Non-pigmented ciliary epithelial cell (primary cell): ENCODE results near the gene CIB4.
"Not testable (repeated sequence)": the region's sequence is repeated elsewhere in the genome, so short reads cannot be mapped to it uniquely, and the experiment has no call there.

Source experiments
- DNase-seq: peaks from one replicate; pipeline ENCODE4 v3.0.0-alpha.2; 2010; ENCODE audit warnings: low read depth

The CIB4 gene

DNA sequence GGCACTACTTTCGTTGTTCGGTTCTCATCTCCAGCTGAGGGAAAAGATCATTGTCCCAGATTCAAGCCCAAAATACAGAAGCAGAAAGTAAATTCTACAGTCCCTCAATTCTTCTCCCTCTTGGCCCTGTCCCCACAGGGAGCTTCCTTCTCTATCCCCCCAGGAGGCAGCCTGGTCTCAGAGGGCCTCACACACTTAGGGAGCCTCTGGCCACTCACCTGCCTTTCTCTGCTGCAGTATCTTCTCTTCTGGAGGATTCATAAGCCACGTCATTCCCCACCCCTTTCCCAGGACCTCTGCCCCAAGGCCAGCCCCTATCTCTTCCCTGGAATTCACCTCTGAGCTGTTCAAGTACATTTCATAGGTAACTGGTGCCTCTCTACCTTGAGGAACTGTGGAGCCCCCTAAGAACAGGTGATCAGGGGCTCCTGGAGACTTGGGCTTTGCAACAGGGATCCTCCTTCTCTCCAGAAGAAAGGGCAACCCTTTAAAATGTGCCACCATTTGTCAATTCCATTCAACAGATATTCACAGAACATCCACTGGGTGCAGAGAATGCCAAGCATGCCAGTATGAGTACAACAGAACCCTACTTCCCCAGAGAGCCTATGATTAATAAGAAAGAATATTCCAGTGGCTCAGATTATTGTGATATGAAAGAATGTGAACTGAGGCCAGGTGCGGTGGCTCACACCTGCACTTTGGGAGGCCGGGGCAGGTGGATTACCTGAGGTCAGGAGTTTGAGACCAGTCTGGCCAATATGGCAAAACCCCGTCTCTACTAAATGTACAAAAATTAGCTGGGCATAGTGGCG lies 72.9 kb downstream of the CIB4 start:
- no peak for DNase-seq

DNA sequence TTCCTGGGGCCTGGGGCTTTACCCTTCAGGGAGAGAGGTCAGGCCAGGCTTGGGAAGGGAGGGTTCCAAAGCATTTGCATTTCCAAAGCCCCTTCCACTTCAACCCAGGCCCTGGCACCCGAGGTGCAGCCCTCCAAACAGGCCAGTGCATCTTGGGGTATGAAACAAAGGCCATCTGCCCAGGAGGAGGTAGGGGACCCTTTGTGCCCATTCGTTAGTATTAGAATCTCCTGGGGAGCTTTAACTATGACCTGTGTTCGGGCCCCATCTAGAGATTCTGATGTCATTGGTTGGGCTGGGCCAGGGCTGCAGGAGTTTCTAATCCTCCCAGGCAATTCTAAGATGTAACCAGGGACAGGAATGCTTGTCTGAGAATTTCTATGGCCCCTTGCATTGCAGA lies 73.6 kb downstream of the CIB4 start:
- no peak for DNase-seq

DNA sequence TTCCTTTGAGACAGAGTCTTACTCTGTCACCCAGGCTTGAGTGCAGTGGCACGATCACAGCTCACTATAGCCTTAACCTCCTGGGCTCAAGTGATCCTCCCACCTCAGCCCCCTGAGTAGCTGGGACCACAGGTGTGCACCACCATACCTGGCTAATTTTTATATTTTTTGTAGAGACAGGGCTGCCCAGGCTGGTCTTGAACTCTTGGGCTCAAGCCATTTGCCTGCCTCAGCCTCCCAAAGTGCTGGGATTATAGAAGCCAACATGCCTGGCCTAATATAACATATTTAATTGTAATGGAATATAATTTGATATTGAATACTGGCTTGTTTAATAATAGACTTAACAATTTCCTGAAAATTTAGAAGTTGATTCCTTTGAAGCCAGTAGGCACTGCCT lies 74.4 kb downstream of the CIB4 start:
- DNase-seq: not testable (repeated sequence)

DNA sequence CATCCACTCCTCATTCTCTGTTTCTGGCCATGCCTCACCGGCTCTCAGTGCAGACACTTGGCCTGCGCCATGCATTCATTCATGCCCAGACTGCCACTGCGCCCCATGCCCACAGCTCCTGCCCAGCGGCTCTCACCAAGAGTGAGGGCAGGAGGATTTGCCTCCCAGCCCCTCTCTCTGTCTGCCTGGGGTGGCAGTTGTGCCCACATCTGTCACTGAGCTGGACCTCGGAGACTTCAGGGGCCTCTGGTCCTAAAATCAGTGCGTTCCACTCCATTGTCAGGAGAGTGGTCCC lies 75.1 kb downstream of the CIB4 start:
- no peak for DNase-seq

DNA sequence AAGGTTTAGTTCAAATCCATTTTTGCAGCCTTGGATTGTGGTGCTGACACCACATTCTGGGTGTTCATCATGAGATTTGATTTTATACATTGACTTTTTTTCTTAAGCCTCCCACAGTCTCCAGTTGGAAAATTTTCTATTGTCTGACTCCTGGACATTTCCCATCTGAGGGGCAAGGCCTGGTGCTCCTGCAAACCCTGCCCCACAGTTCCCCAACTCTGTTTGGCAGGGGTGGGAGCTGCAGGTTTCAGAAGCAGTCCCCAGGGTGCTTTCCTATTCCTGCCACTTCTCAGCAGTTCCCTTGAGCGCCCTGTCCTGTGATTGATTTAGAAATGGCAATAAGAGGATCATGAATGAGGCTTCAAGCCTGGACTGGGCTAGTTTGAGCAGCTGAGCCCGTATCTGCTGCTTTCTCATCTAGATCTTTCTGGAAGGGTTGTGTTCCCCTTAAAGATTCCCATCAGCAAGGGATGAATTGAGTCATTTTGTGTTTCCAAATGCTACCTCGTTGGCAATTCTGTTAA lies 77.0 kb downstream of the CIB4 start:
- DNase-seq: no peak

DNA sequence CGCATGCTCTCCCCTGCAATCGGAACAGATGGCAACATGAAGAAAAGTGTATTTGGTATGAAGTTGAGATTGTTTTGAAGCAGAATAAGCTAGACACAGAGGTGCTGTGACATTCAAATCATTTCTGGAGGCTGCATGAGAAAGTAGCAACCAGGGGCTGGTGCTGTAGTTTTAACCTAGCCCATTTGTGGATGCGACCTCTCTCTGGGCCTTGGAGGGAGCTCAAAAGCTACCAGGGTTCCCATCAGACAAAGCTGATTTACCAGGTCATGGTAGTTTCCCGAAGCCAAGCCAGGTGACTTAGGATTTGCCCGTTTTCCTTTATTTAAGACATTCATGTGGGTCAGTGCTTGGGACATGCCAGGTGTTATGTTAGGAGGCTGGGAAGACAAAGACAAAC lies 77.5 kb downstream of the CIB4 start:
- DNase-seq: no peak

DNA sequence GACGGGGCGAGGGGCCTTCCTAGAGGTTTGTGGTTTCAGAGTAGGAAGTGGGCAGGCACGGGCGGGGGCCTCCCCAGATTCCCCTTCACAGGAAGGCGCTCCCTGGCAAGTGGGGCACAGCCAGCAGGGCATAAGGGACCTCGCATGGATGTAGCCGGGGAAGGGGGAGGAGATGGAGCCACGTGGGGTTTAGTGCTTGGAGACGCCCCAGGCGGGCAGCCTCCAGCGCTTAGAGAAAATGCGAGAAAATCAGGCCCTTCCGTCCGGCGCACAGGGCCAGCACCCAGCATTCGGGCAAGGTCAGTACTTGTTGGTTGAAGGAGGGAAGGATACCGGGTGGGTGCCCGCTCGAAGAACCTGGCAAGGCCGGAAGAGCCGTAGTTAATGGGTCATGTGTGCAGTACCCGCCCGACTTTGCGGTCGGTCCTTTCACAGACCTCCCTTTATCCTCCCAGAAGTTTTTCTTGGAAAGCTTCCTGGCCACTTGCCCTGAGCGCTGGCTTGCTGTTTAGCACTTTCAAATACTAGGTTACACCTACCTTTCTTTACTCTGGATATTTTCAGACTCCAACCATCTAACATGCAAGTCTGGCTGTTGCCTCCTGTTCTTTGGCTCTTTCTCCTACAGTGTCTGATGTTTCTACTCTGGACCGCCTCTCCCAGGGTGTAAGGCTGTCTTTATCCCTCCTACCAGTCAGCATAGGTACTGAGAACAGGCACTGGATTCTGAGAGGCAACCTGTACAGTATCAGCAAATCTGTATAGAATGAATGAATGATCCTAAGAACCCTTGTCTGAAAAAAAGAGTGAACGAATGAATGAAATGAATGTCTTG lies 78.1 kb downstream of the CIB4 start:
- DNase-seq: no peak

DNA sequence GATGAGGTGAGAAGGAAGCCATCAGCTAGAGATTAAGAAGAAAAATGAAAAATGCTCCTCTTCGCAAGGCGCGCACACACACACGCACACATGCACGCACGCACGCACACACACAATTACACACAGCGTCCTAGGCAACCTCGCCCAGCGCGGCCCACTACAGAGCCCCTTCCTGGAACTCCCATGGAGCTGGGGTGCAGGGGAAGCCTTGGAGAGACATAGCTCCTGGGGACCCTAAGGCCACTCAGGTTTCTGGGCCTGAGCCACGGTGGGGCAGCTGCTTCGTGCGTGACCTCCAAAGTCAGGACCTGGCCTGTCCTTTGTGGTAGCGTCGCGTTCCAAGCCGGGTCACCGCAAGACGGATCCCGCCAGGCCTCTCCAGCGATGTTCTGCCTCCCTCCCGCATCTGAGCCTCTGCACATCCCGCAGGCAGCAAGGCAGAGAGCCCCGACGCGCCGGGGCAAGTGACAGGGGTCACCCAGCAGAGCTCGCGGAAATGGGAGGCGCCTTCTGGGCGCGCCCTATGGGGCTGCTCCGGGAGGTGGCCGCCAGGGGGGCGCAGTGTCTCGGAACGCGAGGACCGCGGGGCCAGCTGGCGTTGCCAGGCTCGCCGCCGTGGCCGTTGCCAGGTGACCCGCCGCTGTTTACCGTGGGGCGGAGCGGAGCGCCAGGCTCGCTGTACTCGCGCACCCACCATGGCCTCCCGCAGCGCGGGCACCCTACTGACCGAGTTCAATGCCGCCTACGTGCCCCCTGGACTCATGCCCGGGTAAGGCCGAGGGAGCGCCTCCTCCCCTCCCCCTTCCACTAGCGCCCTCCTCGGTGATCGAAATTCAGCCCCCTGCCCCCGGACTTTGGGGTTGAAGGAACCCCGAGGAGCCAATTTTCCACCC lies 79.0 kb downstream of the CIB4 start:
- no peak for DNase-seq

DNA sequence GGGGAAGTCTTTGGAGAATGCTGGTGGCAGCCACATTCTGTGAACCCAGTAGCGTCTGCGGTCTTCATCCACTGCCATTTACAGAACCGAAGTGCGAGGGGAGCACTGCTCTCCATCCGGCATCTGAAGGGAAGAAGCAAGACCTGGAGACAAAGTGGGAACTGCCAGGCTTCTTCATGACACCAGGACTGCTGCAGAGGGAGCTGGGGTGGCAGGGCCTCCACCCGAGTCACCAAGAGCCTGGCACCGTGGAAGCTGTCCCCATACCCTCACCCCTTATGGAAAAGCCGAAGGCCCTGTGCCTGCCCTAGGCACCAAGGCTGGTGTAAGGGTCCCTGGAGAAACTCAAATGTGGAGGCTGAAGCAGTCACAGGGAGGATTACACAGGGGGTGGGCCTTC lies 79.8 kb downstream of the CIB4 start:
- DNase-seq: no peak

DNA sequence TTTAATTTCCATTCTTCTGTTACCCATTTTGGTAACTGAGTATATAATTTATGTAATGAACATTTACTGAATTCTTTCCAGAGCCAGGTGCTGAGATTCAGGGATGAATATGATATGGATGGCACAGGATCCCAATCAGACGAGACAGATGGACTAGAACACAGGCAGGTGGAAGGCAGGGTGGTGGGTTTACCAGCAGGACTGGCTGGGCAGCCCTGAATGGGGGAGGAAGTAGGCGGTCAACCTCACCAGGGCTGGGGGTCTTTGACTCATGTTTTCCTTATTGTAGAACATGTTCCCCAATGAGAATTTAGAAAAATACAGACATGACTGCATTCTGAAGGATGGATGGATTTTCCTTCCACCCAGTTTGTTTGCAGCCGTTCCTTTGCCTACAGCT lies 80.3 kb downstream of the CIB4 start:
- no peak for DNase-seq

DNA sequence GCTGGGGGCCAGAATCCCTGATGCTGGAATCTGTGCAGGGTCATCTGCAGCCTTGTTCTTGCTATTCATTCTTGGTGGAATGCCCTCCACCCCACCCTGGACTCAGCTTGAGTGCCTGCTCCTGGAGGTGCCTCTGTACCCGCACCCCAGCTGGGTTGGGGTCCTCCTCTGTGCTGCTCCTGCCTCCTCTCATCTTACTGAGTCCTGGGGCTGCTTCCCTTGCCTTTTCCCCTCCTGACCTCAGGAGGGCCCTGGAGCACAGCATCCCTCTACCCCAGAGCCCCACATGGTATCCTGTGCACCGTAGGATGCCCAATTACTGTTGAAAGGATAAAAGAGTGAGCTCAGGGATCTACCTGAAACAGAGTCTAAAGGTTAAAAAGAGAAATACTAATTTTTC lies 81.6 kb downstream of the CIB4 start:
- no peak for DNase-seq

DNA sequence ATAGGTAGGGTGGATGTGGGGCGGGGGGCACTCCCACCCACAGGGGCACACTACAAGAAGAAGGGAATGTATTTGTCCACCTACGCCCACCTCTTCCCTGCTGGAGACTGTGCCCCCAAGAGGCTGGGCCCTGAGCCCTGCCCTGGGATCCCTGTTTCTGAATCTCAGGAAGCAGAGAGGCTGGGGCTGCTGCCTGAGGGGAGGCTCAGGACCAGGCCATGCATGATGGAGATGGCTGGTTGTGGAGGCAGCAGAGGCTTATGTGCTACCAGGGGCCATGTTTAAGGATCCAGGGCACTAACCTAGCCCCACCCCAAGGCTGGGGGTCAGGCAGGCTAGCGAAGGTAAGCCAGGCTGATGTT lies 82.1 kb downstream of the CIB4 start:
- no peak for DNase-seq

DNA sequence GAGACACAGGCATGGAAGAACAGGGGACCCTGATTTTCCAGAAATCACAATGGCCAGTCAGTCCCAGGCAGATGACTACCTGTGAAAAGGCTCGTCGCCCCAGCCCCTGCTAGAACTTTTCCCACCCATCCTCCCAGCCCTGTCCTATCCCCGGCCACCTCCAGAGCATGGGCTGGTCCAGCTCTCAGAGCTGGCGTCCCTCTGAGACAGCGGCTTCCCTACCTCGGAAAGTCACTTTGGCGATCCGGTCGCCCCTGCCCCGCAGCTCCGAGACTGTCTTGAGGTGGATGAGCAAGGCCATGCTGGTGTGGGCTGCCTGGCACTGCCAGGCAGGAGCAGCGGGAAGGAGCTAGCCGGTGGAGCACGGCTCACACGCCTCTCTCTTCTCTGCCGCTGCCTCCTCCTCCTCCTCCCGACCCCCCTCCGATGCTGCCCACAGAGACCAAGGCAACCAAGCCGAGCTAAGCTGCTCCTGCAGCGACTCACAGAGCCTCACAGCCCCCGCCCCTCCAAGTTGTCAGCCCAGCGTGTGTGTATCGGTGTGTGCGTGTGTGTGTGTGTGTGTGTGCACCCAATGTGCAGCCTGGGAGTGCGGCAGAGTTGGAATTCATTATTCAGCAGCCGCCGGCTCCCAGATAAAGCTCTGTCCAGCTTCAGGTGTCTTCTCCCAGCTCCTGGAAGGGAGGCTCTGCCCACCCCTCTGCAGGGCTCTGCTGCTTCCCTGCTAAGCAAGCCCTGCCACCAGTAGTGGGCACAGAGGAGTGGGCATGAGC lies 82.7 kb downstream of the CIB4 start:
- no peak for DNase-seq

DNA sequence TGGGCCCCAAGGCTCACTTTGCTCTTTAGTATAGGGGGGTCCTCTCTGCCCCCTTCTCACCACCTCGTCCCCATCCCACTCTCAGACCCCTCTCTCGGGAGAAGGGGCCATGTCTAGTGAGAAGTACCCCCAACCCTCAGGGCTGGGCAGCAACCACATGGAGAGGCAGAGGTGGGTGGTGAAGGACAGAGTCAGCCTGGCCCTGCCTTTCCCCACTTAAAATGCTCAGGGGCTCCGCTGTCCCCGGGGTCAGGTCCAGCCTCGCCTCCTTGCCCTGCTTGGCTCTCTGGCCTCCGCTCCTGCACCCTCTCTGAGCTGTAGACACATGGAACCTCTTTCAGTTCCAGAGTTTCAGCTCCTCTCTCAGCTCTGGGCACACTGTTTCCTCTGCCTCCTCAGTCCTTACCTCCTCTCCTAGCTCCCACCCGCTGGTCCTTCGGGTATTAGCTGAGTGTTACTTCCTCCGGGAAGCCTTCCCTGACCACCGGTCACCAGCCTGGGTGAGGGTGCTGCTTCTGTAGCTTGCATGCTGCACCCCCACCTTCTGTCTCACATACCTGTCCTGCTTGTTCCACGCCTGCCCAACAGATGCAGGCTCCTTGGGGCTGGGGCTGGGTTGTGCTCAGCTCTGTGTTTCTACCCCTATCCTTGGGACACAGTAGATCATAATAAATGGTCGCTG lies 83.8 kb downstream of the CIB4 start:
- no peak for DNase-seq

DNA sequence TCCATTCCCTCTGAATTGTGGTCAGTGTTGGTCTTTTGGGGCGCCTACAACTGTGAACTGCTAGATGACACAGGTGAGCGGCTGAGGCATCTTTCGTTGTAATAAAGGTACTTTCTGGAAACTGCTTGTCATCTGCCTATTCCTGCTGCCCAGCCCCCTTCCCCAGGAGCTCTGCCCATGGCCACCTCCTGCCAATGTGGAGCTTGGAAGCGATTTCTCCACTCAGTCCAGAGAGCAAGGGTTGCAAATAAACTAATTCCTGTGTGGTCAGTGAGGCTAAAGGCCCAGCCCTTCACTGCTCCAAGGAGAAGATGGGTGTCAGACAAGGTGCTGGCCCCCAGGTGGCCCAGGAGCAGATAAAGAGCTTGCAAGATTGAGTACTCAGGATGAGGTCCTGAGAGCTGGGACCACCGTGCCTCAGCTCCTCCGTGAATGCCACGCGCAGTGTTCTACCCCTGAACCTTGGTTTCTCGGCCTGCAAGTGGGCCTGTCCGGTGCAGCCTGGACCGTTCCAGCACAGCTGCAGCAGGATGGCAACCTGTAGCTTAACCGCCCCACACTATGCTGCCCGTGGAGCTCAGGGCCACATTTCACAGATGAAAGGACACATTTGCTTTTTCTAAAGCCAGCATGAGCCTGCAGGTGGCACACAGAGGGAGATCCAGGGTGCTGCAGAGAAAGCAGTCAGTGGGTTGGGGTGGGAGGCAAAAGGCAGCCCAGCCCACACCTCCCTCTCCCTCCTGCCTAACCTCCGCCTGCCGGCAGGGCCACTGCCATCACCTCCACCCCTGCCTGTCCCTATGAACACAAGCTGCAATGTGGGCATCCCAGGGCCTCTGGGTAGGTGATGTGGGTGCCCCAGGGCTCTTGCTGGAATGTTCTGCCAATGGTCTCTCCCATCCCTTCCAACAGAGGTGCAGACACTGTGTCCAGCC lies 84.6 kb downstream of the CIB4 start:
- no peak for DNase-seq

DNA sequence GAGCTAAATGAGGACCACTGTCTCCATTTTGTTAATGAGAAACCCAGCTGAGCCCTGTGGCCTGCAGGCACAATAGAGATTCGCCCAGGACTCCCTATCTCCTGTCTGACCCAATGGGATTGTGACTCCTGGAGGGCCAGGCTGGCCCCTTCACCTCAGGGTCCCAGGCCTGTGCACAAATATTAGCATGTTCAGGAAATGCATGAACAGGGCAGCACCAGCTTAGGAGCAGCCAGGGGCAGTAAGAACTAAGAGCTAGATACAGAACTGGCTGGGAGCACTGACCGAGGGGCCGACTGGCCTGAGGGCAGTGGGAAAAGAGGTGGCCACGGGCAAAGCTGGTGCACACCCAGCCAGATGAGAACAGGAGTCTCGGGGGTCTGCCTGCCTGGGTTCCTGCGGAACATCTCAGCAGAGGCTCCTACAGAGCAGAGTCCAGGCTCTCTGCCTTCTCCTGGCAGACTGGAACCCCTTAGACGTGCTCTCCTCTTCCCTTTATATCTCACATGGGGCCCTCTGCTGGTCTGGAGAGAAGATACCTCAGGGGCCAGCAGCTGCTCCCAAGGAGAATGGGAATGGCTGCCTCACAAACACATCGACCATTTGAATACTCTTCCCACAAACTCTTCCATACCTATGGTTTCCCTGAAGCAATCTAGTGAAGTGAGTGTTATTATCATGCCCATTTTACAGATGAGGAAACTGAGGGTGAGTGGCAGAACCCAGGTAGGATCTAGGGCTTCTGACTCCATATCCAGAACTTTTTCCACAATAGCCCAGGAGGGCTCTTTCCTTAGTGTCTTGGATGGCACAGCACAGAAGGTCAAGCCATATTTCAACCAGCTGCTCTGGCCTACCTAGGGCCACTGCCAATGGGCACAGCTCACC lies 85.7 kb downstream of the CIB4 start:
- no peak for DNase-seq

DNA sequence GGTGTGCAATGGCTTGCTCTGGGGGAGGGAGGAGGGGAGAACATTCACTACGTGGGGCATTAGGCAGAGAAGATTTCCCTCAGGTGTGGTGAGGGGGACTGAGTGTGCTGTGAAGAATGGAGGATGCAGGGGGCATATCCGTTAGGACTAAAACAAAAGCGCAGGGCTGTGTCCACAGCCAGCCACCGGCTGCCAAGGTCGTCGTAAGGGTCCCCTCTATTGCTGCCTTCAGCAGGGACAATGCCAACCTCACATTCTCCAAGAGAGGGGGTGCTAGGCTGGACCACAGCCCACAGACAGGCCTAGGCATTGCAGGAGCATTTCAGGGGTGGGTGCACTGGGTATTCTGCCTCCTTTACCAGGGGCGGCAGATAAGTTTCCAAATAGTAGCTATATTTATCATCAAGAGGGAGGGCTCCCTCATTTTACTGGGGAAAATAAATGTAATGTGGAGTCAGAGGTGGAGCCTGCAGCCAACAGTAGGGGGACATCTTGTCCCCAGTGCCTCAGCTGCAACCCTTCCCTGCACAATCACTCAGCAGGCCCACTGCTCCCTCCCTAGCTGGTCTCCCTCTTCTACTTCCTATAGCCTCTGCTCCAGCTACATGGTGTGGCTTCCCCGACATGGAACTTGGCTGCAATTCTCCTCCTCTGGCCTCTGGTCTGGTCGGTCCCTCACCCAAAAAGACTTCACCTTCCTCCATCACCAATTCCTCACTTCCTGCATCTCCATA lies 88.4 kb downstream of the CIB4 start:
- DNase-seq: no peak

DNA sequence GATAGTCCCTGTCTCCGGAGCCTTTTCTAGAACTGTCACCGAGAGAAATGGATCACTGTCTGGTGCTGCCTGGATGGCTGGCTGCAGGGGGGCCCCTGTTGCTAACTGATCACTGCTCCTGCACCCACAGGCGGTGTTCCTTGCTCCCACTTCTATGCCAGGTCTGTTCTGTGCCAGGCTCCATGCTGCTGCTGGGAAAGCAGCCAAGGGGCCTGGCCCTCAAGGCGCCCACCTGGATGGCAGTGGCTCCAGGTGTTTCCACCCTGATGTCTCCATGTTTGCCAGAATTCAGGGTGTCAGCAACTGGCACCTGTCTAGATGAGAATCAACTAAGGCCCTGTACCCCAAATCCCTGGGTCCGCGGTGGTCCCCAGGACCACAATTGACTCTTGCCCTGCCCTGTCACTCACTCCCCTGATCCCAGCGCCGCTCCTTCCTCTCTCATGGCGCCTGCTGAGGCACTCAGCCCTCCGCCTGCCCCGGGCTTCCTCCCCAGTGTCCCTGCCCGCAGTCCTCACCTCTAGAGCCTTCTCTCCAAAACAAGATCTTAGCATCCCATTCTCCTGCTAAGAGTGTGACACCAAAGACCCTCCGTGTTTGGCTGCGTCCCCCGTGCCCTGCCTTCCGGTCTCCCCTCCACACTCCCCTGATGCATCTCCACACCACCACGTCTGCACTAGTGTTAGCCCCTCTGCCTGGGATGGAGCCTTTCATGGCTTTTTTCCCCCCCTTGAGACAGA lies 90.7 kb downstream of the CIB4 start:
- DNase-seq: no peak
